Ovary (tissue), 3 donors: ENCODE results near the gene CRACDL.

Experiments used
- CTCF ChIP-seq, 3 donors: fragments of 450-650 bp in 2 of 3; fragments of 200-600 bp in 1 of 3; IDR thresholded peaks; one replicate each; pipeline versions ENCODE4 v1.5.1 to v1.8.0; 2016 to 2022; ENCODE audit warnings: antibody characterized with exemption in 3 of 3, mild to moderate bottlenecking in 1 of 3
- EP300 ChIP-seq: sonication (generic); formaldehyde crosslinking; IDR thresholded peaks from one replicate; pipeline ENCODE4 v1.6.1; 2017; ENCODE audit warnings: antibody characterized with exemption
- donor health status: DM: no; HTN: no; CAD: no.

GRCh38 chr2:98876741-98877140 is 59.3 kb downstream of the CRACDL start:
- TF ChIP-seq CTCF (IDR thresholded peaks at IDR 0.05): no peak
- no peak for TF ChIP-seq EP300
